T-helper 17 cell (primary cell): ENCODE measurements around the gene TTLL8. TPM values are rescaled to one million over a fixed set of nuclear protein-coding genes. Genes with fewer than 3 reads are reported as not detected.

Experiments used
- ATAC-seq: fragments of 150-1000 bp; cut with Tn5 transposase; 2 replicates; pipeline ENCODE4 v1.10.0; 2021; ENCODE audit warnings: mild to moderate bottlenecking, moderate library complexity
- DNase-seq, 3 donors: peaks; one replicate each; pipeline versions ENCODE4 v3.0.0 to v3.0.0-alpha.2; 2020 to 2021
- H3K9me3 ChIP-seq: one replicate; pipeline ENCODE4 v1.7.0; 2013; ENCODE audit warnings: low read length, mild to moderate bottlenecking; ENCODE audit not compliant: control insufficient read depth, poor library complexity, severe bottlenecking
- H3K27ac Mint-ChIP-seq: one replicate; pipeline ENCODE4 v1.8.0; 2022; ENCODE audit warnings: mild to moderate bottlenecking, moderate library complexity, mixed read lengths
- H3K27me3 Mint-ChIP-seq: one replicate; pipeline ENCODE4 v1.8.0; 2022; ENCODE audit warnings: mixed read lengths
- H3K36me3 Mint-ChIP-seq: one replicate; pipeline ENCODE4 v1.8.0; 2022; ENCODE audit warnings: low read depth, mixed read lengths
- H3K4me1 Mint-ChIP-seq: one replicate; pipeline ENCODE4 v1.8.0; 2022; ENCODE audit warnings: mild to moderate bottlenecking, mixed read lengths
- H3K4me3 Mint-ChIP-seq: one replicate; pipeline ENCODE4 v1.8.0; 2022; ENCODE audit warnings: mild to moderate bottlenecking, moderate library complexity, mixed read lengths
- total RNA-seq, 4 donors: library from RNA in 2 of 4; stranded (reverse) in 2 of 4; gene quantifications; one replicate each; pipeline ENCODE4 v1.2.3 and lab custom pipeline; 2022 to 2026

TTLL8 gene
- total RNA-seq, 2 donors from 2014 or later = not detected

DNA sequence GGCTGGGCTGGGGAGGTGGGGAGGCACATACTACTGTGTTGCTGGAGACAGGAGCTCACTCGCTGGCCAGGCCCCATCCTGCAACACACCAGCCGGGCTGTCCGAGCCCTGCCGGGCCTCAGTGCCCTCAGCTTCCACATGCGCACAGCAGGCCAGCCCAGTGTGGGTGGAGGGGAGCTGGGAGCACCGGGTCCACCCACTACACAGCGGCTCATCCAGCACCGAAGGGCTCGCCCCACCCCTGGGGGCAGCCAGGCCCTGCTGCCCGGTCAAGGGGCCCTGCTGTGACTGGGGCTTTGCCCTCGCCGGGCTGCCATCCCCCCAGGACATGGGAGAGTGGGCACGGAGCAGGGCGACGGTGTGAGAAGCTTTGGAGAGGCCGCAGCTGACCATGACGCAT lies 9.3 kb downstream of the TTLL8 start:
- ATAC-seq = no peak
- DNase-seq = no peak
- H3K9me3 ChIP-seq = no peaks in the 10 kb centered on the region
- no peak overlapping the region for H3K27ac Mint-ChIP-seq
- H3K36me3 Mint-ChIP-seq = no peaks in the 10 kb centered on the region
- peaks cover 6% of the 10 kb centered on the region for H3K4me1 Mint-ChIP-seq
- H3K27me3 Mint-ChIP-seq = peaks cover 28% of the 10 kb centered on the region
- H3K4me3 Mint-ChIP-seq = no peak overlapping the region

DNA sequence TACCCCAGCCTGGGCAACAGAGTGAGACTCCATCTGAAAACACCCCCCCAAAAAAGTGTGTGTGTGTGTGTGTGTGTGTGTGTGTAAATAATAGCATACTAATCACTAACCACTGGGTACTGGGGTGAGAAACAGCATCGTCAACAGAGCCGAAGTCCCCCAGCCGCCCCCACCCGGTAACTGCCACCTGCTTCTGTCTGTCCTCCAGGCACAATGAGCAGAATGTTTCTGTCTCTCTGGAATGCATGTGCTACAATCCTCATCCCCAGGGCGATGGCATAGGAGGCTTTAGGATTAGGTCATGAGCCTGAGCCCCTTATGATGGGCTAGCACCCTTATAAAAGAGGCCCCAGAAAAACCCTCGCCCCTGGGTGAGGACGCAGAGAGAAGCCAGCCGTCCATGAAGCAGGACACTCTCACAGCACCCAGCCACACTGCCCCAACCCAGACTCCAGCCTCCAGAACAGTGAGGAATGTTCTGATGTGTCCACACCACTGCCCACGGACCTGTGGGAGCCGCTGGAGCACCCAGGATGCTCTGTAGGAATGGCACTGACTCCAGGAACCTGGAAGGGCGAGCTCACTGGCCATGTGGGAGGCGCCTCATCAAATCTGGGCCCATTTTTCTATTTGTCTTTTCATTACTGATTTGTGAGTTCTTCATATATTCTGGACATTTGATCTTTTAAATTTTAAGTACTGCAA lies 9.9 kb downstream of the TTLL8 start:
- Mint-ChIP-seq H3K27ac (no peak overlapping the region), H3K27me3 (peaks cover 32% of the 10 kb centered on the region), H3K4me1 (peaks cover 6% of the 10 kb centered on the region), H3K36me3 (peaks cover 2% of the 10 kb centered on the region), H3K4me3 (no peak overlapping the region)
- no peak for ATAC-seq
- no peak for DNase-seq
- no peaks in the 10 kb centered on the region for H3K9me3 ChIP-seq

DNA sequence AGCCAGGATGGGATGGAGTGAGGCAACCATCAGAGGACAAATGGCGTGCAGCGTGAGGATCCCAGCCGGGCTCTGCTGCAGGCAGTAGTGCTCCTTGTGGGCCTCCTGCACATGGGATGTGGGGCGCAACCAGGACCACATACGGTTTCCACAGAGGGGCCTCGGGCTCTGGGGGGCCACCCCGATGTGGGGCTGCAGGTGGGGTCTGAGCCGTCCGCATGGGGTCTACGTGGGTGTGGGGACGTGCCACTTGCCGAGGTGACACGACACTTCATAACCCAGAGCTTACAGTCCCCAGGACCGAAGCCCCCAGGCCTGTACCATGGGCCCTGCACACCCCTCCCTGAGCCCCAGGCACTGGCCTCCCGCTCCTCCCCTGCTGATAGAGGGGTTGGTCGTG lies 10.8 kb downstream of the TTLL8 start:
- H3K9me3 ChIP-seq = no peaks in the 10 kb centered on the region
- peaks cover 40% of the 10 kb centered on the region for H3K27me3 Mint-ChIP-seq
- H3K27ac Mint-ChIP-seq = no peak overlapping the region
- H3K36me3 Mint-ChIP-seq = peaks cover 2% of the 10 kb centered on the region
- no peak overlapping the region for H3K4me3 Mint-ChIP-seq
- ATAC-seq = no peak
- no peak for DNase-seq
- H3K4me1 Mint-ChIP-seq = peaks cover 6% of the 10 kb centered on the region

DNA sequence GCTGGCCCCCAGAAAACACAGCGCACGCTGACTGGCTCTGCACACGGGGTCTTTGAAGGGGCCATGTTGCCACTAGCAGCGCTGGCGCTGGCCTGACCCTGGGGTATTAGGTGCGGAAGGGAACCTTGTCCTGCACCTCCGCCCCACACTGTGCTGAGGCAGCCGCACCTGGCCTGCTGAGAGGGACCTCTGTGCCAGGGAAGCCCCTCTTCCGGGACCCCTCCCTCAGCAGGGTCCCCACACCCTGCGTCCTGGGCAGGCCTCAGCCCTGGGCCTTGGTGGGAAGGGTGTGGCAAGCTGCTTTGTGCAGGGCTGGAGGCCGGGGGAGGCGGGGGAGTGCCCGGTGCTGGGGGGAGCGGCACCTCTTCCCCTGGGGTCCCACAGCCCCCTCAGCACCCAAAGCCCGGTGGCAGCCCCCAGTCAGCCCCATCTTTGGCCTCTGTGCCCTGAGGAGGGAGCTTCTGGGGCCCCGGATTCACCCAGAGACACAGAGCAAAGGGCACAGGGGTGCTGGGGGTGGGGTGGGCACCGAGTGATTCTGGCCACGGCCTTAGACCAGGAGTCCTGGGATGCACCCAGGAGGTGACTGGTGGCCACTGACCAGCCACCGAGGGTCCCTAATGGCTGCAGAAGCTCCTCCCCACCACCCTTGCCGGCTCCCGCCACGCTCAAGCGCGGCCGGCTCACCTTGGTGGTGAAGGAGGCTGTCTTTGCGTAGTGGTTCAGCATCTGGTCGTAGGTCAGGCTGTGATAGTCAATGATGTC lies 11.4 kb downstream of the TTLL8 start:
- Mint-ChIP-seq H3K4me3 (no peak overlapping the region), H3K27ac (no peak overlapping the region), H3K36me3 (peaks cover 2% of the 10 kb centered on the region), H3K4me1 (peaks cover 6% of the 10 kb centered on the region), H3K27me3 (peaks cover 40% of the 10 kb centered on the region)
- no peaks in the 10 kb centered on the region for H3K9me3 ChIP-seq
- ATAC-seq (no peak), DNase-seq (no peak)

DNA sequence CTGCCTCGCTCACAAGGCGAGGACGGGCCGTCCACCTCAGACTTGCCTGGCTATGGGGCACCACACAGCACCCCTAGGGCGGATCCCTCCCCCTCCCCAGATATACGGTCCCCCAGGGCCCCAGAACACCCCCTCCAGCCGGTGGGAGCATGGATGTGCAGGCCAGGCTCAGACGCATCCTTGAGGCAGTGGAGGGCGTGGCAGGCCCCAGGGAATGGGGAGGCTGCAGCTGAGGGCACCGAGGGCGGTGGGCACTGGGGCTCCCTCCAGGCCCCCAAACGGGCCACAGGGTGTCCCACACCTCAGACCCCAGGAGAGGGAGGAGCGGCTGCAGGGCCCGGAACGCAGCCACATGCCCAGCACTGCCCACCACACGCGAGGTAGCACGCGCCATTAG lies 12.1 kb downstream of the TTLL8 start:
- H3K4me3 Mint-ChIP-seq = no peak overlapping the region
- no peak overlapping the region for H3K27ac Mint-ChIP-seq
- peaks cover 2% of the 10 kb centered on the region for H3K36me3 Mint-ChIP-seq
- no peaks in the 10 kb centered on the region for H3K9me3 ChIP-seq
- H3K27me3 Mint-ChIP-seq = peaks cover 40% of the 10 kb centered on the region
- peaks cover 6% of the 10 kb centered on the region for H3K4me1 Mint-ChIP-seq
- no peak for ATAC-seq
- no peak for DNase-seq

DNA sequence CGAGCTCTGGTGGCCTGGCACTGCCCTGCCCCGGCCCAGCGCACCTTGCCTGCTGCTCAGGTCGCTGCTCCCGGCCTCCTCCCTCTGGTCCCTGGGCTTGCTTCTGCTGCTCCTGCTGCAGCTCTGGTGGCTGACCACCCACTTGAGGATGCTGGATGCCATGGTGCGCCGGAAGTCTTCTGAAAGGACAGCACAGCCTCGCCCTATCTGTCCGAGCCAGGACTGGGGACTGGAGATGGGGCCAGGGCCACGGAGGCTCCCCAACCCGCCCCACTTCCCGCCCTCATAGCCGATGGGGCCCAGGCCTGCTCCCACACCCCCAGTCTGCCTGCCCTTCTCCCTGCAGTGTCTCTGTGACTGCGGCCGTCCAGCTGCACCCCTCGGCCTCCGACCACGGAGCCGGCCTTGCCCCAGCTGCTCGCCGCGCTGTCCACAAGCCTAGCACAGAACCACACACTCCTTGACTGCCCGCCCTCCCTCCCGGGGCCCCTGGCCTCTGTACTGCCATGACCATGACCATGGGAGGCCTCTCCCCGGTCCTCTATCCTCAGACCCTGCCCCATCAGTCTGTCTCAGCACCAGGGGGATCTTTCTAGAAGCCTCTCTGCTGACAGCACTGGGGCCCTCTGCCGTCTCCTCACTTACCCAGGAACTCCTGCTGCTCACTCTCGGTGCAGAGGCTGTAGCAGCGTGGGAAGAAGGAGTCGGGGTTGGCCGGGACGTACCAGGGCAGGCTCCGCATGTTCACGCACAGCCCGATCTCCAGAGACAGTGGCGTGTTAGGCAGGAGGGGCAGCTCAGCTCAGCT lies 12.7 kb downstream of the TTLL8 start:
- H3K27me3 Mint-ChIP-seq = peaks cover 36% of the 10 kb centered on the region

DNA sequence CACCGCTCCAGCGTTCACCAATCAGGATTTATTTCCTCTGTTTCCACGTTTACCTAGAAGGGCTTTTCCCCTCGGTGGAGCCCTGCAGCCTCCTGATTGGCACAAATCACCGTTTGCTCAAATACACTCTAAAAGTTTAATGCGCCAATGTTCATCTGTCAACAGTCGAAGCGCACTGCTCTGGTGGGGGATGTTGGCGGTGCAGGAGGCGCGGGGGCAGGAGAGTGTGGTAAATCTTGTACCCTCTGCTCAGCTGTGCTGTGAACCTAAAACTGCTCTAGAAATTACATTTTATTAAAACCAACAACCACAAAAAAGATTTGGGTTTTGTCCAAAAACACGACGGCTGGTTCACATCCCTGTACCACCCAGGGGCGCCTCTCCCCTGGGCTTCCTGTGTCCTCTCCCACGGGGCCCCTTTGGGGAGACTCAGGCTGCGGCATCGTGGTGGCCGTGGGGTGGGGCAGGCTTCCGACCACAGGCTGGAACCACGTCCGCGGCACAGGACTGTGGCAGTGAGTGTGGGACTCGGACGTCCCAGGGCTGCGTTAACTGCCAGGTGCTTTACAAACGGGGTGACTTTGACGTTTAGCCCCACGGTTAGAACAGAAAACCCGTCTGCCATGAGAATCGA lies 13.5 kb downstream of the TTLL8 start:
- ATAC-seq = no peak
- DNase-seq = no peak

More for the DNA sequence above, 12.7 kb downstream of the TTLL8 start:
- H3K27ac Mint-ChIP-seq = no peak overlapping the region
- peaks cover 6% of the 10 kb centered on the region for H3K4me1 Mint-ChIP-seq
- ATAC-seq (no peak), DNase-seq (no peak)
- no peak overlapping the region for H3K4me3 Mint-ChIP-seq
- H3K36me3 Mint-ChIP-seq = peaks cover 2% of the 10 kb centered on the region
- no peaks in the 10 kb centered on the region for H3K9me3 ChIP-seq

DNA sequence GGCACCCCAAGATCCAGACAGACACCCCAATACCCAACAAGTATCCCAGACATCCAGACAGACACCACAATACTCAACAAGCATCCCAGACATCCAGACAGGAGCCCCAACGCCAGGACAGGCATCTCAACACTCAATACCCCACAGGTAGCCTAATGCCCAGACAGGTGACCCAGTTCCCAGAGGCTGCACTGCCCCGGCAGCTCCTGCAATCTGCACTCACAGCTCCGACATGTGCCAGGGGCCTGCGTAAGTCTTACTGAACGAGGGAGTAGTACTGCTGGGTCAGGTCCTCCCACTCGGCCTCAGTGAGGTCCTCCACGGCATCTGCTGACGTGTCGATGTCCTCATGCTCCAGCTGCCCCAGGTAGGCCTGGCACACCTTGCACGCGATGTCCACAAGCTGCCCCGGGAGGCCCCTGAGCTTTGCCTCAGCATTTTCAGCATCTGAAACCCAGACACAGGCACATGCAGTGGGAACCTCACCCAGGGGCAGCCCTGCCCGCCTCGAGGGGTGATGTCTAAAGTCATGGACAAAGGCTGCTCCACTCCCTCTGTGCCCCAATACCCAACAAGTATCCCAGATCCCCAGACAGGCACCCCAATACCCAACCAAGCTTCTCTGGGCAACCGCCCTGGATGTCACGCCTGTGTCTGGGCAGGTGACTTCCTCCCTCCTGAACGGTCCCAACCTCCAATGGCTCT lies 16.6 kb downstream of the TTLL8 start:
- H3K36me3 Mint-ChIP-seq = peaks cover 2% of the 10 kb centered on the region
- DNase-seq = no peak

More for the DNA sequence above, 13.5 kb downstream of the TTLL8 start:
- peaks cover 44% of the 10 kb centered on the region for H3K27me3 Mint-ChIP-seq
- H3K9me3 ChIP-seq = no peaks in the 10 kb centered on the region
- peaks cover 6% of the 10 kb centered on the region for H3K4me1 Mint-ChIP-seq
- no peak overlapping the region for H3K27ac Mint-ChIP-seq
- no peak overlapping the region for H3K4me3 Mint-ChIP-seq
- peaks cover 2% of the 10 kb centered on the region for H3K36me3 Mint-ChIP-seq

DNA sequence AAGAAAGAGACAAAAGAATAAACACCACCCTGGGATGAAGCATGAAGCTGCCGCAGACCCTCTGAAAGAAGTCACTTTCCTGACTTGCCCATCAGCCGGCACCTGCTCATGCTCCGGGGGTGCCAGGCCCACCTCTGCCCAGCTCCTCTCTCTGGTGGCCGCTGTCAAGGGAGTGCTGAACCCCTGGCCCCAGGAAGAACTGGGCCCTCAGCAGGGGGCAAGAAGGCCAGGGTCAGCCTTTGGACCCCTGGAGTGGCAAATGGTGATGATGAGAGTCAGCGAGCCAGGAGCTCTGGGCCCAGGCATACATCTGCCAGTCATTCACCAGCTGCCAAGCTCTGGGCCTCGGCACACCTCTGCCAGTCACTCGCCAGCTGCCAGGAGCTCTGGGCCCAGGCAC lies 17.4 kb downstream of the TTLL8 start:
- Mint-ChIP-seq H3K36me3 (peaks cover 2% of the 10 kb centered on the region), H3K27ac (no peak overlapping the region), H3K4me1 (peaks cover 6% of the 10 kb centered on the region), H3K27me3 (peaks cover 46% of the 10 kb centered on the region), H3K4me3 (no peak overlapping the region)
- no peaks in the 10 kb centered on the region for H3K9me3 ChIP-seq
- DNase-seq (no peak), ATAC-seq (no peak)

More for the DNA sequence above, 16.6 kb downstream of the TTLL8 start:
- no peaks in the 10 kb centered on the region for H3K9me3 ChIP-seq
- H3K4me3 Mint-ChIP-seq = no peak overlapping the region
- no peak for ATAC-seq
- H3K27ac Mint-ChIP-seq = peak overlapping the region; percentile 19
- H3K4me1 Mint-ChIP-seq = peaks cover 6% of the 10 kb centered on the region
- peaks cover 46% of the 10 kb centered on the region for H3K27me3 Mint-ChIP-seq

DNA sequence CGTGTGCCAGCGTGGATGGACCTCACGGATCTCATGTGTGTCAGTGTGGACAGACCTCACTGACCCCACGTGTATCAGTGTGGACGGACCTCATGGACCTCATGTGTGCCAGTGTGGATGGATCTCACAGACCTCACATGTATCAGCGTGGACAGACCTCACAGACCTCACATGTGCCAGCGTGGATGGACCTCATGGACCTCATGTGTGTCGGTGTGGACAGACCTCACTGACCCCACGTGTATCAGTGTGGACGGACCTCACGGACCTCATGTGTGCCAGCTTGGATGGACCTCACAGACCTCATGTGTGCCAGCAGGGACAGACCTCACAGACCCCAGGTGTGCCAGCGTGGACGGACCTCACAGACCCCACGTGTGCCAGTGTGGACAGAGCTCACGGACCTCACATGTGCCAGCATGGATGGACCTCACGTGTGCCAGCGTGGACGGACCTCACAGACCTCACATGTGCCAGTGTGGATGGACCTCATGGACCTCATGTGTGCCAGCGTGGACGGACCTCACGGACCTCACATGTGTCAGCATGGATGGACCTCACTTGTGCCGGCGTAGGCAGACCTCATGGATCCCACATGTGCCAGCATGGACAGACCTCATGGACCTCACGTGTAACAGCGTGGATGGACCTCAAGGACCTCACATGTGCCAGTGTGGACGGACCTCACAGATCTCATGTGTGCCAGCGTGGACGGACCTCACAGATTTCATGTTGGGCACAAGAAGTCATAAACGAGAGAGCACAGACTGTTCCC lies 18.2 kb downstream of the TTLL8 start:
- H3K36me3 Mint-ChIP-seq = peaks cover 2% of the 10 kb centered on the region
- DNase-seq (no peak), ATAC-seq (no peak)
- peaks cover 10% of the 10 kb centered on the region for H3K4me1 Mint-ChIP-seq
- peaks cover 49% of the 10 kb centered on the region for H3K27me3 Mint-ChIP-seq
- H3K27ac Mint-ChIP-seq = no peak overlapping the region
- no peaks in the 10 kb centered on the region for H3K9me3 ChIP-seq
- no peak overlapping the region for H3K4me3 Mint-ChIP-seq

DNA sequence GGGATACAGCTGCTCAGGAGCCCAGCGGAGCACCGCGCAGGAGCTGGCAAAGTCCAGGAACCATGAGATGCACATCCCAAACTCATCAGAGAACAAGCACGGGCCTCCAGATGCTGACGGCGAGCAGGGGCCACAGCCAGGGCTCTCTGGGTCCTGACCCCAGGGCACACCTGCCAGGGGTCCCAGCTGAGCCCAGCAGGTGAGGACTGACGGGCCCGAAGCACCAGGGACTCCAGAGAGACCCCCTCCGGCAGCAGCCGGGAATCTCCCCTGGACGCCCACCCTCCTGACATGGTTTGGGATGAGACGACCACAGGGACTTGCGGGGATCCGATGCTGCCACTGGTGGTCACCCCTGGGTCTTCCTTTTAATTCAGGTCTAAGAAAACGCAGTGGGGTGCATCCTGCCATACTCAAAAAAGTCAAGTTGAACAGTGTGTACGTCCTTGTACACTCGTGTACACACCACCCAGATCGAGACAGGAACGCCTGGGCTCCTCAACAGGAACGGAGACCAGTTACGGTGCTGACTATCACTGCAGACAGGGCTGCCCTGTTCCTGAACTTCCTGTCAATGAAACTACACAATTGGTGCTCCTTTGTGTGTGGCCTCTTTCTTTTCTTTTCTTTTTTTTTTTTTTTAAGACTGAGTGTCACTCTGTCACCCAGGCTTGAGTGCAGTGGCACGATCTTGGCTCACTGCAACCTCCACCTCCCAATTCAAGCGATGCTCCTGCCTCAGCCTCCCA lies 21.9 kb downstream of the TTLL8 start:
- no peaks in the 10 kb centered on the region for H3K9me3 ChIP-seq
- Mint-ChIP-seq H3K27me3 (peaks cover 32% of the 10 kb centered on the region), H3K4me3 (no peak overlapping the region), H3K4me1 (peaks cover 9% of the 10 kb centered on the region), H3K27ac (no peak overlapping the region), H3K36me3 (no peaks in the 10 kb centered on the region)
- DNase-seq = no peak
- no peak for ATAC-seq
